Suprapubic skin (tissue), 4 donors: Measurements from ENCODE around the gene ADAMTS8. TPM values are rescaled to one million over a fixed set of nuclear protein-coding genes. Genes with fewer than 3 reads are reported as not detected.

ENCODE experiments used
- DNase-seq, 2 donors: peaks; one replicate each; pipeline ENCODE4 v3.0.0-alpha.2; 2019; ENCODE audit warnings: low spot score in 2 of 2
- H3K27ac ChIP-seq: fragments of 200-600 bp; sonication (generic); one replicate; pipeline ENCODE4 v1.5.1; 2019
- H3K27me3 ChIP-seq: fragments of 200-600 bp; sonication (generic); one replicate; pipeline ENCODE4 v1.5.1; 2019
- H3K36me3 ChIP-seq: fragments of 200-600 bp; sonication (generic); one replicate; pipeline ENCODE4 v1.5.1; 2019
- H3K4me1 ChIP-seq: fragments of 200-600 bp; sonication (generic); one replicate; pipeline ENCODE4 v1.5.1; 2019
- H3K4me3 ChIP-seq: fragments of 200-600 bp; sonication (generic); one replicate; pipeline ENCODE4 v1.5.1; 2019; ENCODE audit warnings: mild to moderate bottlenecking
- H3K9me3 ChIP-seq: fragments of 200-600 bp; sonication (generic); one replicate; pipeline ENCODE4 v1.5.1; 2019
- EP300 ChIP-seq: sonication (generic); formaldehyde crosslinking; IDR thresholded peaks from one replicate; pipeline ENCODE4 v1.6.1; 2017; ENCODE audit warnings: antibody characterized with exemption
- POLR2A ChIP-seq, 2 donors: fragments of 450-650 bp; IDR thresholded peaks; one replicate each; pipeline ENCODE4 v1.6.1; 2017; ENCODE audit warnings: antibody characterized with exemption in 2 of 2, mild to moderate bottlenecking in 2 of 2, moderate library complexity in 2 of 2
- POLR2AphosphoS5 ChIP-seq, 3 donors: sonication (generic); formaldehyde crosslinking; IDR thresholded peaks; one replicate each; pipeline ENCODE4 v1.6.1; 2017; ENCODE audit warnings: antibody characterized with exemption in 3 of 3
- WGBS: methylation state at CpG from one replicate; pipeline ENCODE4 v1.1.5; 2018; 5-methylcytosine and 5-hydroxymethylcytosine counted together
- total RNA-seq, 4 donors: library from RNA; depleted of rRNA; stranded (reverse); fragments of >200 nt; gene quantifications; one replicate each; pipeline ENCODE4 v1.1.0, GENCODE V29; 2016
- TF ChIP-seq, protein P1 (sequence below), 2 donors: fragments of 200-600 bp in 1 of 2; fragments of 450-650 bp in 1 of 2; sonication (generic) in 1 of 2; IDR thresholded peaks; one replicate each; pipeline ENCODE4 v1.5.1; 2016 to 2019; ENCODE audit warnings: antibody characterized with exemption in 2 of 2, mild to moderate bottlenecking in 1 of 2, moderate library complexity in 1 of 2

The ADAMTS8 gene
- total RNA-seq, 4 donors from 2014 or later: 0.30 to 0.72 (median 0.65) TPM

DNA sequence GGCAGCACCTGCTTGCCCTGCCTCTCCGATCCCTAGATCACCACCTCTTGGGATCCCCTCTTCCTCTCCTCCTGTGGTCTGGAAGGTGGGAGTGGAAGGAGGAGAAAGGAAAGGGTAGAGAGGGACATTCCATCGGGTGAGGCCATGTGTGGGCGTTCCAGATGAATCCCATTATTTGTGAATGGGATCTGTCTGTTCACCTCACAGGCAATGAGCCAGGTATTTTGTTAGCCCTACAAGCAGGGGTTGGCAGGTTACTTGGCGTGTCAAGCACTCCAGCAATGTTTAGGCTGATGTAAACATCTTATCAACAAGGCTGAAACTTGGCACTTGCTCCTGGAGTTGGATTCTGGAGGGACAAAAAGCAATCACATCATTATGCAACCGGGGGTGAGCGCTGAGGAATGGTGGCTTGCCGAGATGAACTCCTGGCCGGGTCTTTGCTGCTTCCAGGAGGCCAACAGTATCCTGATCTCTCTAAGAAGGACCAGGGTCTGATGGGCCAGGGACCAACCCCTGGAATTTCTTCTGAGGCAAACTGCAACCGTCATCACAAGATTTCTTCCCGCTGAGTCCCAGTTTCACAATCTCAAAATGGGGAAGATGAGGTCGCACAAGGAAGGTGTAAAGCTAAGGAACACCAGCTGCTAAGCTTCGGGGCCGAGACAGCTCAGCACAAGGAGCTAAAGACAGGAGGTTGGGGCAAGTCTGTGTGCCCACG lies 7.8 kb downstream of the ADAMTS8 start:
- 65% methylated on average over 11 of the region's 14 CpGs for WGBS
- Histone ChIP-seq H3K27ac (no peak overlapping the region), H3K4me3 (no peak overlapping the region), H3K9me3 (no peaks in the 10 kb centered on the region), H3K27me3 (peaks cover 11% of the 10 kb centered on the region), H3K4me1 (peaks cover 4% of the 10 kb centered on the region), H3K36me3 (no peaks in the 10 kb centered on the region)
- TF ChIP-seq, protein P1, sequence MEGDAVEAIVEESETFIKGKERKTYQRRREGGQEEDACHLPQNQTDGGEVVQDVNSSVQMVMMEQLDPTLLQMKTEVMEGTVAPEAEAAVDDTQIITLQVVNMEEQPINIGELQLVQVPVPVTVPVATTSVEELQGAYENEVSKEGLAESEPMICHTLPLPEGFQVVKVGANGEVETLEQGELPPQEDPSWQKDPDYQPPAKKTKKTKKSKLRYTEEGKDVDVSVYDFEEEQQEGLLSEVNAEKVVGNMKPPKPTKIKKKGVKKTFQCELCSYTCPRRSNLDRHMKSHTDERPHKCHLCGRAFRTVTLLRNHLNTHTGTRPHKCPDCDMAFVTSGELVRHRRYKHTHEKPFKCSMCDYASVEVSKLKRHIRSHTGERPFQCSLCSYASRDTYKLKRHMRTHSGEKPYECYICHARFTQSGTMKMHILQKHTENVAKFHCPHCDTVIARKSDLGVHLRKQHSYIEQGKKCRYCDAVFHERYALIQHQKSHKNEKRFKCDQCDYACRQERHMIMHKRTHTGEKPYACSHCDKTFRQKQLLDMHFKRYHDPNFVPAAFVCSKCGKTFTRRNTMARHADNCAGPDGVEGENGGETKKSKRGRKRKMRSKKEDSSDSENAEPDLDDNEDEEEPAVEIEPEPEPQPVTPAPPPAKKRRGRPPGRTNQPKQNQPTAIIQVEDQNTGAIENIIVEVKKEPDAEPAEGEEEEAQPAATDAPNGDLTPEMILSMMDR (IDR thresholded peaks at IDR 0.05): no peak
- no peak for TF ChIP-seq POLR2AphosphoS5 (IDR thresholded peaks at IDR 0.05)
- no peak for TF ChIP-seq EP300
- no peak for TF ChIP-seq POLR2A (IDR thresholded peaks at IDR 0.05)
- DNase-seq: no peak

DNA sequence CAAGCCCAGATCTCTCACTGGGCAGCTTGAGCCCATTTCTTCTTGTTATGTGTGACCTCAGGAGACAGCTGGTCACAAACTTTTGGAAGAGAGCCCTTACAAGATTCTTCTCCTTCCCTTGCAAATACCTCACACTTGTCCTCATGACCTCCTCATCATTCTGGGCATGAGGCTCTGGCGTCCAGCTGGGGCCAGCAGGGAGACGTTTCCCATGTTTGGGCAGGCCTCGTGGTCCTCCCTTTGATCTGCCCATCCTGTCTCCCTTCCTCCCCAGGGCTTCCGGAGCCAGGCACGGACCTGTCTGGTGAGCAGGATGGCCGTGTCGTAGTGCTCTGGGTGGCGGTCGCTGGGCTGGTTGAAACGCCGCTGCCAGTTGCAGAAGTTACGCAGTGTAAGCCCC lies 9.7 kb downstream of the ADAMTS8 start:
- DNase-seq: no peak
- WGBS: 59% methylated on average over 12 of the region's 12 CpGs
- H3K27ac ChIP-seq: no peak overlapping the region
- no peak overlapping the region for H3K4me3 ChIP-seq
- TF ChIP-seq EP300 (no peak), POLR2A (IDR thresholded peaks at IDR 0.05) (no peak), POLR2AphosphoS5 (IDR thresholded peaks at IDR 0.05) (no peak)
- TF ChIP-seq, protein P1 (IDR thresholded peaks at IDR 0.05): no peak
- H3K9me3 ChIP-seq: no peaks in the 10 kb centered on the region
- no peaks in the 10 kb centered on the region for H3K36me3 ChIP-seq
- H3K4me1 ChIP-seq: peaks cover 4% of the 10 kb centered on the region
- peaks cover 10% of the 10 kb centered on the region for H3K27me3 ChIP-seq

DNA sequence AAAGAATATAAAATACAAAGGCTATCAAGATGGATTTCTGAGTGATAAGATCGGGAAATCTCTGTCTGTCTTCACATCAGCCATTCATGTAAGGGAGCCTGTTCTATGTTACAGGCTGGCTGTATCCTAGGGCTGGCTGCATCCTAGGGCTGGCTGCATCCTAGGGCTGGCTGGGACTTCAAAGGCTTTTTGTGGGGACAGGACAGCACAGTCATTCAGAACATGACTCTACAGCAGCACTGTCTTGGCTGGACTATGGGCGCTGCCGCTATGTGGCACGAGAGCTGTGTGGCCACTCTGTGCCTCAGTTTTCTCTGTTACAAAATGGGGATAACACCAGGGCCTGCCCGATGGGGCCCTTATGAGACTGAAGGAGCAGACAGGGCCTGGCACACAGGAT lies 10.2 kb downstream of the ADAMTS8 start:
- TF ChIP-seq POLR2AphosphoS5 (IDR thresholded peaks at IDR 0.05): no peak
- TF ChIP-seq, protein P1 (IDR thresholded peaks at IDR 0.05): no peak
- TF ChIP-seq EP300: no peak
- TF ChIP-seq POLR2A (IDR thresholded peaks at IDR 0.05): no peak
- no peaks in the 10 kb centered on the region for H3K9me3 ChIP-seq
- no peak overlapping the region for H3K4me3 ChIP-seq
- H3K27ac ChIP-seq: no peak overlapping the region
- peaks cover 10% of the 10 kb centered on the region for H3K4me1 ChIP-seq
- H3K27me3 ChIP-seq: peaks cover 10% of the 10 kb centered on the region
- H3K36me3 ChIP-seq: no peaks in the 10 kb centered on the region
- no peak for DNase-seq
- 82% methylated on average over 2 of the region's 5 CpGs for WGBS

DNA sequence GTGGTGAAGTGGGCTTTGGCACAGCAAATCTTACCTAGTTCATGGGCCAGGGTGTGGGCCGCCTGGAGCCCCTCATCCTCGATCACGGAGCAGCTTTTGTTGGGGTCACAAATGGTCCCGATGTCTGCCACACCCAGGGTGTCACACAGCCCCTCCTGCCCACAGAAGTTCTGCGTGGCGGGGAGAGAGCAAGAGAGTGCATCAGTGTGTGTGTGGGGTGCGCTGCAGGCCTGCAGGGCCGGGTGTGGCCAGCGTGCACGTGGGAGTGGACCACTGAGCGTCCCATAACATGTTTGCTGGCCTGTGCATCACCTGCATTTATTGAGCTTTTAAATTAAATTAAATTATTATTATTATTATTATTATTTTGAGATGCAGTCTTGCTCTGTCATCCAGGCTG lies 11.5 kb downstream of the ADAMTS8 start:
- 83% methylated on average over 7 of the region's 11 CpGs for WGBS
- H3K9me3 ChIP-seq: no peaks in the 10 kb centered on the region
- TF ChIP-seq, protein P1 (IDR thresholded peaks at IDR 0.05): no peak
- TF ChIP-seq EP300: no peak
- no peak for TF ChIP-seq POLR2AphosphoS5 (IDR thresholded peaks at IDR 0.05)
- no peak for TF ChIP-seq POLR2A (IDR thresholded peaks at IDR 0.05)
- H3K4me3 ChIP-seq: no peak overlapping the region
- no peak overlapping the region for H3K27ac ChIP-seq
- peaks cover 12% of the 10 kb centered on the region for H3K4me1 ChIP-seq
- H3K36me3 ChIP-seq: no peaks in the 10 kb centered on the region
- H3K27me3 ChIP-seq: peaks cover 5% of the 10 kb centered on the region
- DNase-seq: no peak

DNA sequence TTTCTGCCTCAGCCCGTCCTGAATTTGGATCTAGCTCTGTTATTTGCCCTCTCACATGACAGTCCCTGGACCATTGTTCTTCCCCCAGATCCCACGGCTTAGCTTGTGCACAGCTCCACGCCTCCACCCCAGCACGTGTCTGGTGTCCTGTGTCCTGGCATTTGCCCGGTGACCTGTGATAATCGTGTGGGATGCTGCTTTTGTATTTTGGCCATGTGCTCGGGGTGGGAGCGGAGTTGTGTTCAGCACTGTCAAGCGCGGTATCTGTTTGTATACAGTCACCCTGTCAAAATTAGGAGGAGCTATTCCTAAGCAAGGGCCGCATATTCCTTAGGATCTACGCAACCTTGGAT lies 11.9 kb downstream of the ADAMTS8 start:
- DNase-seq: no peak
- Histone ChIP-seq H3K9me3 (no peaks in the 10 kb centered on the region), H3K27me3 (peaks cover 5% of the 10 kb centered on the region), H3K27ac (no peak overlapping the region), H3K4me1 (peaks cover 12% of the 10 kb centered on the region), H3K36me3 (no peaks in the 10 kb centered on the region), H3K4me3 (no peak overlapping the region)
- TF ChIP-seq POLR2A (IDR thresholded peaks at IDR 0.05): no peak
- 80% methylated on average over 12 of the region's 12 CpGs for WGBS
